GM18951 (cell line): ENCODE results near the gene MYO16.

Experiments
- POLR2A ChIP-seq: IDR thresholded peaks from 4 replicates; pipeline ENCODE4 v1.6.1; 2011; ENCODE audit warnings: mild to moderate bottlenecking; ENCODE audit not compliant: insufficient read length, insufficient read depth; ENCODE audit errors: extremely low read depth
- in situ Hi-C: fragments of 300-500 bp; cut with MboI; formaldehyde crosslinking; loops from one replicate; pipeline ENCODE4 v1.12.0; 2022; ENCODE audit warnings: low sequenced_read_pairs, mixed read lengths, inconsistent platforms; ENCODE audit not compliant: unreplicated experiment

The MYO16 gene

DNA sequence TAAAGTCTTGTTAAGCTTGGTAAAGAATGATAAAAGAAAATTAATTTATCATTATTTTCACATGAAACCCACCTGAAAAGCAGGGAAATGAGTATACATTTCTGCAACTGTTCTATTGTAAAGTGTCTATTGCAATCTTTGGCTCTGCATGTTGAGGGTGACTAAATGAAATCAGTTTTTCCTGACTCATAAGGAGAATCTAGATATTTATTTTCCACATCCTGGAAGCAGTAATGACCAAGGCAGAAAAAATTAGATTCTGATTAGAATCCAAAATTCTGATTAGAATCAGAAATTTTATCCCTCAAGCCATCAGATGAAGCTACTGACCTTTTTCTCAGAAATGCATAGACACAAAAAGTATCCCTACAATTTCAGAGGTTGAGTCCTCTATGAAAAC, 178.4 kb downstream of the MYO16 start:
- no peak for TF ChIP-seq POLR2A
- in situ Hi-C loops = no loop called here

DNA sequence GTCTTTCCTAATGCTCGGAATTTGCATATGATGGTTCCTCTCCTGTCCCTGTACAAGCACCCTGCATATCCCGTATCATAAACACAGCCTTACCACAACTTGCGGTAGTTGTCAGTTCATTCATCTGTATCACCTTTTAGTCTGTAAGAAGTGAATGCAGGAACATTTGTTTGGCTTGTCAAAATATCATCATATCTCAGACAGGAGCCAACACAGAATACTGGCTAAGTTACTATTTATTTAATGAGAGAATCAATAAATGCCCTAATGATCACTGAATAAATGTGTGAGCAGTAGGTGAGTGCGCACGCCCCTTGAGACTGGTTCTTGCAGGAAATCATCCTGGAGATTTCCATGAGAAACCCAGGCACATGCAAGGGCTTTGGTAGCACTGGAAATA, 182.8 kb downstream of the MYO16 start:
- no peak for TF ChIP-seq POLR2A
- in situ Hi-C loops = no loop called here

DNA sequence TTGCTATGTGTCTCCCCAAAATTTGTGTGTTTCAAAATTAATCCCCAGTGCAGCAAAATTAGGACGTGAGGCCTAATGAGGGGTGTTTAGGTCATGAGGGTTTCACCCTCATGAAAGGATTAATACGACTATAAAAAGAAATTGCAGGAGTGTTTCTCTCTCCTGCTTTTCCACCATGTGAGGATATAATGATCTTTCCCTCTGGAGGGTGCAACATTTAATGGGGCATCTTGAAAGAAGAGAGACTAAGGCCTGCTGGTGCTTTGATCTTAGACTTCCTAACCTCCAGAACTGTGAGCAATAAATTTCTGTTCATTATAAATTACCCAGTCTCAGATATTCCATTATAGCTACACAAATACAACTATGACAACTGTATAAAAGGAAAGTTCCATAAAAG, 183.2 kb downstream of the MYO16 start:
- in situ Hi-C loops = no loop called here
- no peak for TF ChIP-seq POLR2A

DNA sequence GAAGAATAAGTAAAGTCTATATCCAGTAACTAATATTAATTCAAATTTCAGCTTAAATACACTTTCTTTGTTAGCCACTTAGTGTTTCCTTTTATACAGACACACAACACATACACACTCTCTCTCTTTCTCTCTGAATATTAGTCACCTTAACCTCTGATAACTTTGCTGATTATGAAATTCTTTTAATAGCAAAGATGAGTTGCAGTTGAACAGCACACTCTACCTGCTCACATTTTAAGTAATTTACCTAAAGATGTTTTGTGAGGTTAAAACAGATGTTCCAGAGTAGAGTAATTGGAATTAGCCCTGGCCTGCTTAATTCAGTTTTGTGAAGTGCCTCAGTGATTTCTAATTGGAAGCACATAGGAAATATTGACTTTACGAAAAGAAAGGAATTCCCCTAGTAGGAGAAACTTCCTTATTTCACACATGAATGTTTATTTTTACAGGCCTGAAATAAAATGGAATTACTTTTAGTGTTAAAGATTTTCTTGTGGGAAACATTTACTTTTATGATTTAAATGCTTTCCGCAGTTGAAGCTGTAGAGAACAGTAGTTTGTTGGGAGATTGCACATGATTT, 184.3 kb downstream of the MYO16 start:
- no peak for TF ChIP-seq POLR2A
- in situ Hi-C loops = no loop called here

DNA sequence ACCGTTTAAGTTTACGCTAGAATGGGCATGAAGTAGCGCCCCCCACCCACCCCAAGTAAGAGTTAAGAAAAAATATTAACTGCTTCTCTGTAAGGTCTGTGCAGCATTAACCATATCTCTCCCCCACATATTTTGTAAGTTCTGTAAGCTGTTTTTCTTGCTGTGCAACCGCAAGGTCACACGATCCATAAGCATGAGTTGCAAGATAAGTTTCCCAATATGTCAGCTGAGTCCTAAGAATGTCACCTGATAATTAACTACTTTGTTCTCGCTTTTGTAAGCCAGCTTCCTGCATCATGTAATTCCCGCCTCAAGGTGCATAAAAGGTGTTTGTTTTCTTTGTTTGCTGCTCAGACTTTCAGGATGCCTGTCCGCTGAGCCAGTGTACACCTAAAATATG, 187.0 kb downstream of the MYO16 start:
- no peak for TF ChIP-seq POLR2A
- in situ Hi-C loops = no loop called here

DNA sequence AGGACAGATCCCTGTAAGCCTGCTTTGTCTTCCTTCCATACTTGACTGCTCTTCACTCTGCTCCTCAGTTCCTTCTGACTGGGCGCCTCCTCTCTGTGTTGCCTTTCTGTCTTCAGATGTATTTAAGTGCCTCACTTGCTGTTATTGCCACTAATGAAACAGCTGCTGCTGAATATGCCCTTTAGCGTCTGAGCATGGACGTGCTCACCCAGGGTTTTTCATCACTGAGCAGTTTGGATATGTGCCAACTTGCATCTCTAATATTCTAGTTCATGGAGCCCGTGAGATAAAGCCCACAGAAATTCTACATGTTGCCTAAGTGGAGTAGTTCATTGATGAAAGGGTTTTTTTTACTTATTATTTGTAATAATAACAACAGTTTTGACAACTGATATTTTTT, 198.2 kb downstream of the MYO16 start:
- in situ Hi-C loops = no loop called here
- TF ChIP-seq POLR2A = no peak

DNA sequence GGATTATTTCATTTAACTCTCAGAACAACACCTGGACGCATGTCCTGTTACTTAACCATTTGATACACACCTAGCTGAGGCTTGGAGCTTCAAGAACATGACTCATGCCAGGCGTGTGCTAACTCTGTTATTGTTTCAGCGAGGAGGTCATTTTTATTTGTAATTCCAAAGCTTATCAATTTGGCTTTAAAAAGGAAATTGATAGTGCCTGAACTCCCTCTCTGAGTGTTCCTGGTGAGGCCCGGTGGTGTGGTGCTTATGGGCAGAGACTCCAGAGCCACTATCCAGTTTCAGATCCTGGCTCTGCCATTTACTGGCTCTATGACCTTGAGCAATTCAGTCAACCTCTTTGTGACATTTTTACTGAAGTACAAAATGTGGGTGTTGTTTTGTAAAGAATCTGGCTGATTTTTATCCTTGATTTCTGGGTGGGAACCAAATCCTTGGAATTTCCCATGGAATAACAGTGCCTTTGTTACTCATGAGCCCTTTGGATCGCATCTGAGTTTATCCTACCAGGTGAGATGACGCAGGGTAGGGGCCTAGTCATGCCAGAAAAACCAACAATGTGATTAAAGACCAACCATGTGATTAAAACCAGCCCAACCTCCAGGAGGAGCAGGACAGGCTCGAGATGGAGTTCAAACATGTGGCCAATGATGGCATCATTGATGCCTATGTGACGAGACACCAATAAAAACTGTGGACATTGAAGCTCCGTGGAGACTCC, 198.8 kb downstream of the MYO16 start:
- TF ChIP-seq POLR2A = no peak
- in situ Hi-C loops = no loop called here

DNA sequence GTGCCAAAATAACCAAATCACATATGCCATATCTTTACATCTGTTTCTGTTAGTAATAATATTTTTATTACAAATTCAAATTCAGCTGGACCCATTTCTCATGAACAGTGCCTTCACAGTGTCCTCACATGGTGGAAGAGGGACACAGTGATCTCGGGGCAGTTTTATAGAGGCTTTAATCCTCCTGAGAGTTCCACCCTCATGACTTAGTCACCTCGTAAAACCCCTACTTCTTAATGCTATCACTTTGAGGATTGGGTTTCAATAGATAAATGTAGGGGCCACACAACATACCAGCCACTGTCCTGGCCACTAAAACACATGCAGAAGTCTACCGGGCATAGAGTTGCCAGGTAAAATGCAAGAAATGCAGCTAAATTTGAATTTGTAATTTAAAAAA, 201.5 kb downstream of the MYO16 start:
- no peak for TF ChIP-seq POLR2A
- in situ Hi-C loops = no loop called here

DNA sequence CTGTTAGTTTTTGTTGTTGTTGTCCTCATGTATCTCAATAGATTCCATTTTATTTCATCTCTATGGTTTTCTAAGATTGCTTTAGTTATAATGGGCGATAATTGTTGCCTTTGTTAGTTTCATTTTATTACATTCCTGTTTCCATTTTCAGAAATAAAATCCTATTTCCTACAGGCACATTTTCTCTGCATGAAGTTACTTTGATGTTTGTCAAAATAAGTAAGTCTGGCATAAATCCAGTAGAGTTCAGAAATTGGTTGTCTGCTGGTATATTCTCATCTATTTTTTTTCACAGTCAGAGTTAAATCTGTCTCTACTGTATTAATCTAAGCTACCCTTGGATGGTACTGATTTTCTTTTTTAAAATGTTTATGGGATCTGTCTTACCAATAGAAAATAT, 204.1 kb downstream of the MYO16 start:
- TF ChIP-seq POLR2A = no peak
- in situ Hi-C loops = no loop called here

DNA sequence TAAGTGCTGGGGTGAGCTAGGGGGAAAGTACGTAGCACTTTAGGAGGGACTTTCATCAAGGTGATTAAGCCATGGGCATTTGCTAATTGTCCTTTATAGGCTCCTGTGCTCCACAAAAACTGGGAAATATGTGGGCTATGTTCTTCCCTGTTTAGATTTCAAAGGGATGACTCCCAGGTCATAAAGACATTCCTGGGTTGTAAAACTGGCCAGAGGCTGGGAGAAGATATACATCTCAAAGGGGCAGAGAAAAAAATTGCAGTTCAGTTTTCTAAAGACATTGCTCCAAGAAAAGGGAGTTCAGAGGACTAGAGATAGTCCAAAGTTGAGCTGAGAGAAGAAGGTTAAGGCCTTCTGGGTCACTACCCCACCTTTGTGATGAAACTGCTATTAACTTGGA, 204.8 kb downstream of the MYO16 start:
- in situ Hi-C loops = no loop called here
- no peak for TF ChIP-seq POLR2A

DNA sequence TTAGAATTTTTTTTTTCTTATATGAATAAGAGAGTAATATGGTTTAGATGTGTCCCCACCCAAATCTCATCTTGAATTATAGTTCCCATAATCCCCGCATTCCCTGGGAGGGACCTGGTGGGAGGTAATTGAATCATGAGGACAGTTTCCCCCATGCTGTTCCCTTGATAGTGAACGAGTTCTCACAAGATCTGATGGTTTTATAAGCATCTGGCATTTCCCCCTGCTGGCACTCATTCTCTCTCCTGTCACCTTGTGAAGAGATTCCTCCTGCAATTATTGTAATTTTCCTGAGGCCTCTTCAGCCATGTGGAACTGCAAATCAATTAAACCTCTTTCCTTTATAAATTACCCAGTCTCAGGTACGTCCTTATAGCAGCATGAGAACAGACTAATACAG, 205.7 kb downstream of the MYO16 start:
- in situ Hi-C loops = no loop called here
- TF ChIP-seq POLR2A = no peak

DNA sequence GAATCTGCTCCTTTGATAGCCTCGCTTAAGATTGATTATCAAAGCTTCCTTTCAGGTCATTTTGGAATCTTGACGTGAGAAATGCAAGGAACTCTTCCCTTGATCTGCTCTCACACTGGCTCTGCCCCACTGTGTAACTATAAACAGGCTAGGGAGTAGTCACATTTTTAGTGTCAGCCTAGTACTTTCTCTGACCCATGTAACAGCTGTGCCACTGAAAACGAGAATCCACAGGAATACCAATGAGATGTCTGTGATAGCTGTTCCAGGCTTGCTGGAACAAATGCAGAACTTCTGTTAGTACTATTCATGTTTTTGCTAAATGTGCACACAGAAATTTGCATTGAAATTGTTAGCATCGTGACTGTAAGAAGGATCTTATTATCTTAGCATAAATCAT, 221.3 kb downstream of the MYO16 start:
- TF ChIP-seq POLR2A = no peak
- in situ Hi-C loops = no loop called here

DNA sequence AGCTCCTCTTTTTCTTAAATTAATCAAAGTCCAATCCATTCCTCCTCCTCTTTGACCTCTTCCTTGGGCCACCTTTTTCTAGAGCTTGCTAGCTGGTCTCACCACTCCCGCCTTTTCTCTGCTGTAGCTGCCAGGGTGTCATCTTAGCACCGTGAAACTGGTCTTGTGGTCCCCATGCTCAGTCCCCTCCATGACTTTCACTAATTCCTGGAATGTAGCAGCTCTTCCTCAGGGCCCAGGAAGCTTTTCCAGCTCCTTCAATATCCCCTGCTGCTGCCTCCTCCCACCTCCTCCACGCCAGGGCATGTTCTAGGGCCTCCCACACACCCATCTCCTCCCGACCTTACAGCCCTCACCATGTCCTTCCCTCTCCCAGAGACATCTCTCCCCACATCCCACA, 222.2 kb downstream of the MYO16 start:
- in situ Hi-C loops = no loop called here

DNA sequence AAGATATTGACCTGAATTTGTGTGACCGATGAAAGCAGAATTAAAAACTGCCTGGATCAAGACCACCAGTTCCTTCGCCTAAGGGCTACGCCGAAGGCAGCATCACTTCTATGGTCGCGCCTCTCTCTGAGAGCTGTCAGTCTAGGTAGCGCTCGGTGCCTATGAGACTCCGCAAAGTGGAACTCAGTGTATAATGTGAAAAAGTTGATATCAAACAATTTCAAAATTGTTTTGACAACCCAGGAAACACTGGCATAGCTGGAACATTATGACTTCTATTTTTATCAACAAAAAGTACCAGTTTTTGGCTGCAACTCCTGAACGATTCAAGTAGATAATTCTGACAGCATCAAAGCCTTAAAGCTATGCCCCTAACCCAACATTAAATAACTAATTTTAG, 223.6 kb downstream of the MYO16 start:
- TF ChIP-seq POLR2A = no peak
- in situ Hi-C loops = no loop called here

More for the DNA sequence above, 222.2 kb downstream of the MYO16 start:
- TF ChIP-seq POLR2A = no peak
